GM18858 (cell line): ENCODE data around the gene APOD.

Experiments
- ATAC-seq: cut with Tn5 transposase; IDR thresholded peaks from one replicate; pipeline ENCODE4 v1.9.1; 2021; ENCODE audit not compliant: unreplicated experiment

The APOD gene

GRCh38 chr3:195531683-195532082, 52.1 kb downstream of the APOD start:
- no peak for ATAC-seq

GRCh38 chr3:195526492-195526891, 57.2 kb downstream of the APOD start:
- ATAC-seq = no peak

DNA sequence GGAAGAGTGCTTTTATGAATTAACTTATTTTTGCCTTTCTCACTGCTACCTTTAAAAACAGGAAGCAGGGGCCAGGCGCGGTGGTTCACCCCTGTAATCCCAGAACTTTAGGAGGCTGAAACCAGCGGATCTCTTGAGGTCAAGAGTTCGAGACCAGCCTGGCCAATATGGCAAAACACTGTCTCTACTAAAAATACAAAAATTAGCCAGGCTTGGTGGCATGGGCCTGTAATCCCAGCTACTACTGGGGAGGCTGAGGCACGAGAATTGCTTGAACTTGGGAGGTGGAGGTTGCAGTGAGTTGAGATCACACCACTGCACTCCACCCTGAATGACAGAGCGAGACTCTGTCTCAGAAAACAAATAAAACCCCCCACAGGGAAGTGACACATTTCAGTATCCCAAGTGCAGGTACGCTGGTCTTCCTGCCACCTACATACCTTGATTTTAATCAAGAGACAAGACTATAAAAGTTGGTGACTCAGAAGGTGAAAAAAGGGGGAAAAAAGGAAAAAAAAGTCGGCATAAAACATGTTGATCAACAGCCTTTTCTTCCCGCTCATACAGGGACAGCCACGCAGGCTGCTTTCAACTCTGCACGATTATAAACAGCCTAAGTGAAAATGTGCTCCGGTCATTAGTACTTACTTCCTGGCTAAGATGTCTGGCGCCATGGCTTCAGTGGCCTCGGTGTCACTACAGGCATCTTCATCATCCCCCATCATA, 59.4 kb downstream of the APOD start:
- ATAC-seq = no peak

DNA sequence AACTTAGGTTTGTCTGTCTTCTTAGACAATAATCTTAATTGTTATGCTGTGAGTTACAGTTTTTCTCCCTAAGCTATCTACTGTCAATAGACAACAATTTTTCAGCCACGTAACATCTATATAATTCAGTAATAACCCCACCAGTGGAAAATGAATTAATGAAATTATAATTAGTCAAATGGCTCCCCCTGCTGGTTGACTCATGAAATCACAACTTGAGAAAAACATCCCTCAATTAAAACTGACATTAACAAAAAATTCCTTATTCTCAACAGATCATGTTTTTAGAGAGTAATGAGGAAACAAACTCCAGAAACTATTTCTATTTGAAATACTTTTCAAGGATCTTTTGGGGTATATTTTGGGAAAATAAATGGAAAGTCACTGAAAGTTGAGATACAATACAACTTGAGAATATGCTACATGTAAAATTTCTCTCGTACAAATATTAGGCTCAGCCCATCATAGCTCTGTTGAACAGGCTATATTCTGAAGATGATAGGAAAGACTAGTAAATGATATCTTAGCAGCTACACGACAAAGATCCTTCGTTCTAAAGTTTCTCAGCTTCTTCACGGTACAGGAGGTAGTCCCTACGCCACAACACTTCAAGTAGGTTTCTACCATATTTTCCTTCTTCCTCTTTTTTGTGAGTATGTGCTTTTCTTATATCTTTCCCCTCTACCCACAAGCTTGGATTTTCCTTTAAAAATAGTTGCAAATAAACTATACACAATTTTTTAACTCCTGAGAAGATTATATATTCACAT, 61.3 kb downstream of the APOD start:
- ATAC-seq = no peak
